SIG-M5 treated with dmso at 0.1 percent for 504 hours (cell line): ENCODE measurements around the gene NF2.

Source experiments
- DNase-seq: peaks from one replicate; lab custom pipeline; 2025; ENCODE audit not compliant: unreplicated experiment; lab: John Stamatoyannopoulos, UW

Gene NF2

GRCh38 chr22:29717789-29718188 is 114.4 kb downstream of the NF2 start:
- no peak for DNase-seq

- DNase-seq, result no peak
Measured at GRCh38 chr22:29718949-29719898, 115.8 kb downstream of the NF2 start.

GRCh38 chr22:29719899-29720645 is 116.6 kb downstream of the NF2 start, which contains the start of gene CABP7:
TSS of gene CABP7 (plus strand) at chr22:29720003. CDS start at chr22:29720425, 422 bp downstream.
- no peak for DNase-seq

- no peak for DNase-seq
Measured at GRCh38 chr22:29720811-29721323, 117.4 kb downstream of the NF2 start.

- no peak for DNase-seq
Measured at GRCh38 chr22:29722151-29722550, 118.7 kb downstream of the NF2 start.

- DNase-seq, result no peak
Measured at GRCh38 chr22:29722587-29722986, 119.2 kb downstream of the NF2 start.

- no peak for DNase-seq
Measured at GRCh38 chr22:29723766-29724165, 120.3 kb downstream of the NF2 start.

GRCh38 chr22:29724843-29725242 is 121.4 kb downstream of the NF2 start:
- DNase-seq, result no peak

- DNase-seq, result no peak
Measured at GRCh38 chr22:29726106-29726505, 122.7 kb downstream of the NF2 start.

GRCh38 chr22:29726512-29727130 is 123.2 kb downstream of the NF2 start:
- DNase-seq, result no peak

- no peak for DNase-seq
Measured at GRCh38 chr22:29727131-29727523, 123.7 kb downstream of the NF2 start.

GRCh38 chr22:29729161-29729560 is 125.7 kb downstream of the NF2 start:
- no peak for DNase-seq

GRCh38 chr22:29731058-29731850 is 127.8 kb downstream of the NF2 start:
- DNase-seq, result no peak

GRCh38 chr22:29732883-29733282 is 129.4 kb downstream of the NF2 start:
- no peak for DNase-seq

GRCh38 chr22:29733362-29734201 is 130.1 kb downstream of the NF2 start:
- DNase-seq, result no peak

GRCh38 chr22:29734406-29734805 is 131.0 kb downstream of the NF2 start:
- no peak for DNase-seq

- no peak for DNase-seq
Measured at GRCh38 chr22:29734838-29735237, 131.4 kb downstream of the NF2 start.

GRCh38 chr22:29735416-29735815 is 132.0 kb downstream of the NF2 start:
- DNase-seq, result no peak

- DNase-seq, result no peak
Measured at GRCh38 chr22:29737251-29738117, 134.1 kb downstream of the NF2 start.
